ENCODE results near the gene TMC4. TPM values are rescaled to one million over a fixed set of nuclear protein-coding genes. Genes with fewer than 3 reads are reported as not detected.

Gene TMC4
- total RNA-seq, 1 experiment from 2014 or later = 13.4 TPM

DNA sequence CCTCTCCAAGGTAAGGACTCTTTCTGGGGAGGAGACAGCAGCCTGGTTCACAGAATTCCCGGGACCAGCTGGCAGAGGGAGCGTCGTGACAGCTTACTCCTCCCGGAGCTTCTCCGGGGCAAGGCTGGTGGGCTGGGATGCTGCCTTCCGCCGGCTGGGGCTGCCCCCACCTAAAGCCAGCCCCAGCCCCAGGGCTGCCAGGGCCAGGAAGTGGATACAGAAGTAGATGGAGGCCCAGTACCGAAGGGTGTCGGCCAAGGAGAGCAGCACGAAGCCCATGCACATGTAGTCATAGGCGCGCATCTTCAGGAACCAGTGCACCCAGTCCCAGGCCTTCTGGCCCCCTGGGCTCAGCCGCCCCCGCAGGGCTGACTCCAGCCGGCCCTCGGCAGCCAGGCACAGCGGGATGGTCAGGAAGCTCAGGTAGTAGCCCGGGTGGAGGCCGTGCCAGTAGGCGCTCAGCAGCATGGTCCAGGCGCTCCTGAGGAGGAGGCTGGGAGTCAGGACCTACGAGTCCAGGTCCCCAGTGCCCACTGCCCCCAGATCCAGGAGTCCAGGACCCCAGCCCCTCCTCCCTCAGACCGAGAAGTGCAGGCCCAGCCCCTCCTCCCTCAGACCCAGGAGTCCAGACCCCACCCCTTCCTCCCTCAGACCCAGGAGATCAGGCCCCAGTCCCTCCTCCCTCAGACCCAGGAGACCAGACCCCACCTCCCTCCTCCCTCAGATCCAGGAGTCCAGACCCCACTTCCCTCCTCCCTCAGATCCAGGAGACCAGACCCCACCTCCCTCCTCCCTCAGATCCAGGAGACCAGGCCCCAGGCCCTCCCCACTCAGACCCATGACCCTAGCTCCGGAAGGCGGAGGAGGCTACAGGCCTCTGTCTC lies 1.2 kb upstream of the TMC4 start:
- H3K36me3 ChIP-seq (ENCODE audit: low read depth, low read length) = peaks cover 11% of the 10 kb centered on the region
- DNase-seq (peak; percentile 1), ATAC-seq (no peak)
- no peak overlapping the region for H3K9ac ChIP-seq (ENCODE audit: low read length)
- H3K79me2 ChIP-seq (ENCODE audit: low read length) = no peaks in the 10 kb centered on the region
- no peak overlapping the region for H3K4me2 ChIP-seq (ENCODE audit: low read length)
- intact Hi-C loops (cut with micrococcal nuclease) = loop anchor here (2.0 kb wide), 1 partner anchor 15 kb away; the partner anchor contains the start of gene MBOAT7
- H3F3A ChIP-seq (ENCODE audit: low read length, unreplicated experiment) = no peaks in the 10 kb centered on the region
- H3K27me3 ChIP-seq (ENCODE audit: low read length) = no peaks in the 10 kb centered on the region
- H2AFZ ChIP-seq (ENCODE audit: low read length) = no peak overlapping the region
- TF ChIP-seq EZH2 (IDR thresholded peaks at IDR 0.05; ENCODE audit: low read length, unreplicated experiment) = no peak
- TF ChIP-seq EZH2phosphoT487 (IDR thresholded peaks at IDR 0.05; ENCODE audit: borderline replicate concordance, low read length) = no peak
- TF ChIP-seq, protein P1, sequence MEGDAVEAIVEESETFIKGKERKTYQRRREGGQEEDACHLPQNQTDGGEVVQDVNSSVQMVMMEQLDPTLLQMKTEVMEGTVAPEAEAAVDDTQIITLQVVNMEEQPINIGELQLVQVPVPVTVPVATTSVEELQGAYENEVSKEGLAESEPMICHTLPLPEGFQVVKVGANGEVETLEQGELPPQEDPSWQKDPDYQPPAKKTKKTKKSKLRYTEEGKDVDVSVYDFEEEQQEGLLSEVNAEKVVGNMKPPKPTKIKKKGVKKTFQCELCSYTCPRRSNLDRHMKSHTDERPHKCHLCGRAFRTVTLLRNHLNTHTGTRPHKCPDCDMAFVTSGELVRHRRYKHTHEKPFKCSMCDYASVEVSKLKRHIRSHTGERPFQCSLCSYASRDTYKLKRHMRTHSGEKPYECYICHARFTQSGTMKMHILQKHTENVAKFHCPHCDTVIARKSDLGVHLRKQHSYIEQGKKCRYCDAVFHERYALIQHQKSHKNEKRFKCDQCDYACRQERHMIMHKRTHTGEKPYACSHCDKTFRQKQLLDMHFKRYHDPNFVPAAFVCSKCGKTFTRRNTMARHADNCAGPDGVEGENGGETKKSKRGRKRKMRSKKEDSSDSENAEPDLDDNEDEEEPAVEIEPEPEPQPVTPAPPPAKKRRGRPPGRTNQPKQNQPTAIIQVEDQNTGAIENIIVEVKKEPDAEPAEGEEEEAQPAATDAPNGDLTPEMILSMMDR (conservative IDR thresholded peaks at IDR 0.05; ENCODE audit: low read depth, low read length) = no peak
- ChIA-PET CTCF (interaction anchor here (1.0 to 1.3 kb wide), 3 partner anchors 15 kb away, joined by 3 to 4 read pairs (median 3); partner anchors contain the start of gene MBOAT7), POLR2A (ENCODE audit: unreplicated experiment) (interaction anchor here (0.7 to 1.3 kb wide), 2 partner anchors 15 kb away, joined by 3 to 5 read pairs; partner anchors contain the start of gene MBOAT7)
- H3K4me1 ChIP-seq (ENCODE audit: insufficient read depth, low read length) = peaks cover 10% of the 10 kb centered on the region; the same call in 1 of the 2 replicates
- H4K20me1 ChIP-seq (ENCODE audit: low read length) = no peaks in the 10 kb centered on the region
- no TSS peak for BruUV-seq (replicated peaks)
- H3K27ac ChIP-seq (ENCODE audit: low read length) = no peak overlapping the region
- no peaks in the 10 kb centered on the region for H3K9me2 ChIP-seq (replicated peaks; ENCODE audit: low read length)
- no peak overlapping the region for H3K4me3 ChIP-seq (ENCODE audit: low read length)
- no peaks in the 10 kb centered on the region for H3K9me3 ChIP-seq (ENCODE audit: low read length)

DNA sequence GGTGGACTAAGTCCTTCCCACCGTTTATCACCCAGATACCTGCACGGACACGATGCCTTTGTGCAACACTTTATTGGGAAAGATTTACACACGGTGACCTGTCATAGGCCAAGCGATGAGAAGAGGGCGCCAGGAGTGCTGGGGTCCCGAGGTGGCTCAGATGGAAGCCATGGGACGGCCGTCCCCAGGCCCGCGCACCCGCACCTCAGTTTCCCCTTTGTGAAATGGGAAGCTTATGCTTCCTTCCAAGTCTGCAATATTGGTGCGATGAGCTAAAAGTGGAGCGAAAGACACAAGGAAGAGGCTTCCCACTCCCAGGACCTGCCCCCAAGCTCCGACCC lies 369 bp upstream of the TMC4 start:
- TF ChIP-seq EZH2phosphoT487 (IDR thresholded peaks at IDR 0.05; ENCODE audit: borderline replicate concordance, low read length) (no peak), EZH2 (IDR thresholded peaks at IDR 0.05; ENCODE audit: low read length, unreplicated experiment) (no peak)
- TF ChIP-seq, protein P1 (conservative IDR thresholded peaks at IDR 0.05; ENCODE audit: low read depth, low read length) = no peak
- Histone ChIP-seq H3K27ac (ENCODE audit: low read length) (no peak overlapping the region), H3K27me3 (ENCODE audit: low read length) (no peaks in the 10 kb centered on the region), H3K9me3 (ENCODE audit: low read length) (no peaks in the 10 kb centered on the region), H3K9ac (ENCODE audit: low read length) (no peak overlapping the region), H2AFZ (ENCODE audit: low read length) (peak overlapping the region; percentile 18; the same call in 1 of the 2 replicates), H3K9me2 (replicated peaks; ENCODE audit: low read length) (no peaks in the 10 kb centered on the region), H3F3A (ENCODE audit: low read length, unreplicated experiment) (no peaks in the 10 kb centered on the region), H4K20me1 (ENCODE audit: low read length) (no peaks in the 10 kb centered on the region), H3K4me3 (ENCODE audit: low read length) (no peak overlapping the region), H3K79me2 (ENCODE audit: low read length) (no peaks in the 10 kb centered on the region), H3K36me3 (ENCODE audit: low read depth, low read length) (peaks cover 4% of the 10 kb centered on the region; the same call in 1 of the 2 replicates), H3K4me1 (ENCODE audit: insufficient read depth, low read length) (peaks cover 10% of the 10 kb centered on the region; the same call in 1 of the 2 replicates), H3K4me2 (ENCODE audit: low read length) (peak overlapping the region; percentile 43; the same call in 1 of the 2 replicates)
- intact Hi-C loops (cut with micrococcal nuclease) = loop anchor here (2.0 kb wide), 1 partner anchor 15 kb away; the partner anchor contains the start of gene MBOAT7
- POLR2A ChIA-PET (ENCODE audit: unreplicated experiment) = interaction anchor here (0.5 to 1.3 kb wide), 3 partner anchors 16 to 111 kb away, joined by 3 to 19 read pairs (median 6); partner anchors contain the start of gene MBOAT7
- no peak for ATAC-seq
- CTCF ChIA-PET = interaction anchor here (1.0 kb wide), 2 partner anchors 15 to 16 kb away, joined by 3 to 4 read pairs; partner anchors contain the start of gene MBOAT7
- BruUV-seq (replicated peaks) = no TSS peak
- no peak for DNase-seq

Measured in PC-3 (cell line).